CD14-positive monocyte (primary cell): ENCODE measurements around the gene NTM. TPM values are rescaled to one million over a fixed set of nuclear protein-coding genes. Genes with fewer than 3 reads are reported as not detected.

Experiments
- DNase-seq, 3 donors: peaks; one replicate each; pipeline ENCODE4 v3.0.0-alpha.2; 2011 to 2022
- H2AFZ ChIP-seq: 2 replicates; pipeline ENCODE4 v1.6.0; 2012; ENCODE audit warnings: mild to moderate bottlenecking, low read depth, low read length, inconsistent platforms; ENCODE audit not compliant: insufficient read depth, poor library complexity, severe bottlenecking
- H3K27ac ChIP-seq, 2 donors: 1 replicate in 1 of 2; 2 replicates in 1 of 2; pipeline ENCODE4 v1.5.1; 2012 to 2013; ENCODE audit warnings: low read length in 2 of 2, control low read depth in 1 of 2, inconsistent platforms in 1 of 2, low read depth in 1 of 2, mild to moderate bottlenecking in 1 of 2
- H3K27me3 ChIP-seq, 2 donors: one replicate each; pipeline versions ENCODE4 v1.6.0 to v1.6.1; 2011 to 2013; ENCODE audit warnings: low read length in 2 of 2; ENCODE audit not compliant: control insufficient read depth in 2 of 2, insufficient read depth in 2 of 2
- H3K36me3 ChIP-seq, 2 donors: replicated peaks in 1 of 2; 1 replicate in 1 of 2; 2 replicates in 1 of 2; pipeline versions ENCODE4 v1.5.1 to v1.6.1; 2012 to 2013; ENCODE audit warnings: low read length in 2 of 2, control low read depth in 1 of 2, inconsistent platforms in 1 of 2, mild to moderate bottlenecking in 1 of 2; ENCODE audit not compliant: insufficient read depth in 2 of 2, control insufficient read depth in 1 of 2
- H3K4me1 ChIP-seq, 2 donors: 1 replicate in 1 of 2; 2 replicates in 1 of 2; pipeline versions ENCODE4 v1.5.1 to v1.6.1; 2012 to 2013; ENCODE audit warnings: low read length in 2 of 2, control low read depth in 1 of 2, inconsistent platforms in 1 of 2, mild to moderate bottlenecking in 1 of 2, moderate library complexity in 1 of 2; ENCODE audit not compliant: insufficient read depth in 2 of 2, control insufficient read depth in 1 of 2
- H3K4me2 ChIP-seq: replicated peaks from 2 replicates; pipeline ENCODE3; 2012; ENCODE audit warnings: low read length, moderate library complexity, mild to moderate bottlenecking; ENCODE audit not compliant: poor library complexity, severe bottlenecking; ENCODE audit errors: extremely low read depth
- H3K4me3 ChIP-seq, 3 experiments: fragments of 200-600 bp in 1 of 3; sonication (generic) in 1 of 3; replicated peaks in 1 of 3; 1 replicate in 2 of 3; 2 replicates in 1 of 3; pipeline ENCODE4 v1.5.1; 2011 to 2013; ENCODE audit warnings: low read length in 3 of 3, mild to moderate bottlenecking in 3 of 3, control low read depth in 2 of 3, low read depth in 2 of 3, inconsistent platforms in 1 of 3, moderate library complexity in 1 of 3
- H3K79me2 ChIP-seq: 2 replicates; pipeline ENCODE4 v1.6.0; 2012; ENCODE audit warnings: mild to moderate bottlenecking, control low read depth, inconsistent platforms, low read length, moderate library complexity; ENCODE audit not compliant: insufficient read depth
- H3K9ac ChIP-seq: 2 replicates; pipeline ENCODE4 v1.6.0; 2017; ENCODE audit warnings: low read length, mild to moderate bottlenecking; ENCODE audit not compliant: insufficient read depth, poor library complexity, severe bottlenecking
- H3K9me3 ChIP-seq, 2 donors: replicated peaks in 1 of 2; 1 replicate in 1 of 2; 2 replicates in 1 of 2; pipeline versions ENCODE4 v1.5.1 to v1.6.1; 2012 to 2013; ENCODE audit warnings: low read length in 2 of 2, control low read depth in 1 of 2; ENCODE audit not compliant: control insufficient read depth in 1 of 2, insufficient read depth in 1 of 2
- H4K20me1 ChIP-seq: 2 replicates; pipeline ENCODE4 v1.6.0; 2012; ENCODE audit warnings: mild to moderate bottlenecking, low read length, control low read depth, moderate library complexity; ENCODE audit not compliant: insufficient read depth
- H3K27ac Mint-ChIP-seq, 7 donors: one replicate each; pipeline ENCODE4 v1.8.0; 2020; ENCODE audit warnings: mild to moderate bottlenecking in 7 of 7, mixed read lengths in 7 of 7, moderate library complexity in 6 of 7, inconsistent platforms in 2 of 7
- H3K27me3 Mint-ChIP-seq, 3 donors: one replicate each; pipeline ENCODE4 v1.8.0; 2021 to 2022; ENCODE audit warnings: low read depth in 3 of 3, mild to moderate bottlenecking in 3 of 3, mixed read lengths in 3 of 3, moderate library complexity in 3 of 3, inconsistent platforms in 1 of 3
- H3K36me3 Mint-ChIP-seq, 2 donors: one replicate each; pipeline ENCODE4 v1.8.0; 2020; ENCODE audit warnings: mixed read lengths in 2 of 2, inconsistent platforms in 1 of 2, mild to moderate bottlenecking in 1 of 2
- H3K4me1 Mint-ChIP-seq: one replicate; pipeline ENCODE4 v1.8.0; 2020; ENCODE audit warnings: mild to moderate bottlenecking, mixed read lengths
- H3K4me3 Mint-ChIP-seq, 2 donors: one replicate each; pipeline ENCODE4 v1.8.0; 2020; ENCODE audit warnings: mild to moderate bottlenecking in 2 of 2, mixed read lengths in 2 of 2, moderate library complexity in 1 of 2
- H3K9me3 Mint-ChIP-seq, 7 donors: one replicate each; pipeline ENCODE4 v1.8.0; 2020 to 2022; ENCODE audit warnings: mixed read lengths in 7 of 7, mild to moderate bottlenecking in 6 of 7, moderate library complexity in 6 of 7, inconsistent platforms in 2 of 7
- WGBS: methylation state at CpG from one replicate; pipeline ENCODE4 v1.1.5; 2013; ENCODE audit warnings: missing lambda C conversion rate; ENCODE audit not compliant: insufficient coverage; 5-methylcytosine and 5-hydroxymethylcytosine counted together
- intact Hi-C, 2 donors: fragments of 100-400 bp; cut with micrococcal nuclease; formaldehyde crosslinking; loops; one replicate each; pipeline versions ENCODE4 v1.15.0 to v1.15.1; 2023
- polyA plus RNA-seq, 3 donors: library from polyadenylated mRNA; depleted of rRNA in 1 of 3; unstranded in 2 of 3; stranded (reverse) in 1 of 3; fragments of 300-500 nt in 2 of 3; fragments of >200 nt in 1 of 3; fragmentation: Illumina TruSeq in 2 of 3; gene quantifications; 1 replicate in 2 of 3; 2 replicates in 1 of 3; pipeline ENCODE4 v1.2.3, GENCODE V29; 2012 to 2021
- TF ChIP-seq, protein P1 (sequence below): fragments of 200-600 bp; IDR thresholded peaks from one replicate; pipeline ENCODE4 v1.8.0; 2022; ENCODE audit warnings: antibody characterized with exemption, mild to moderate bottlenecking

The NTM gene
- polyA plus RNA-seq, 3 donors: not detected

- Histone ChIP-seq H3K79me2 (no peaks in the 10 kb centered on the region), H2AFZ (no peak overlapping the region), H3K36me3 (no peaks in the 10 kb centered on the region), H3K4me3 (no peak overlapping the region), H3K27me3 (no peaks in the 10 kb centered on the region), H4K20me1 (no peaks in the 10 kb centered on the region), H3K4me1 (no peaks in the 10 kb centered on the region), H3K4me2 (no peak overlapping the region), H3K27ac (no peak overlapping the region), H3K9ac (no peak overlapping the region), H3K9me3 (peaks cover 0 to 3% of the 10 kb centered on the region in 2 donors)
- 83% methylated on average over 3 of the region's 3 CpGs for WGBS
- H3K4me3 Mint-ChIP-seq: no peak overlapping the region
- intact Hi-C loops: no loop called here
- TF ChIP-seq, protein P1, sequence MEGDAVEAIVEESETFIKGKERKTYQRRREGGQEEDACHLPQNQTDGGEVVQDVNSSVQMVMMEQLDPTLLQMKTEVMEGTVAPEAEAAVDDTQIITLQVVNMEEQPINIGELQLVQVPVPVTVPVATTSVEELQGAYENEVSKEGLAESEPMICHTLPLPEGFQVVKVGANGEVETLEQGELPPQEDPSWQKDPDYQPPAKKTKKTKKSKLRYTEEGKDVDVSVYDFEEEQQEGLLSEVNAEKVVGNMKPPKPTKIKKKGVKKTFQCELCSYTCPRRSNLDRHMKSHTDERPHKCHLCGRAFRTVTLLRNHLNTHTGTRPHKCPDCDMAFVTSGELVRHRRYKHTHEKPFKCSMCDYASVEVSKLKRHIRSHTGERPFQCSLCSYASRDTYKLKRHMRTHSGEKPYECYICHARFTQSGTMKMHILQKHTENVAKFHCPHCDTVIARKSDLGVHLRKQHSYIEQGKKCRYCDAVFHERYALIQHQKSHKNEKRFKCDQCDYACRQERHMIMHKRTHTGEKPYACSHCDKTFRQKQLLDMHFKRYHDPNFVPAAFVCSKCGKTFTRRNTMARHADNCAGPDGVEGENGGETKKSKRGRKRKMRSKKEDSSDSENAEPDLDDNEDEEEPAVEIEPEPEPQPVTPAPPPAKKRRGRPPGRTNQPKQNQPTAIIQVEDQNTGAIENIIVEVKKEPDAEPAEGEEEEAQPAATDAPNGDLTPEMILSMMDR: no peak
- peaks cover 0 to 4% (median 1%) of the 10 kb centered on the region in 7 donors for H3K9me3 Mint-ChIP-seq
- peaks cover 0 to 3% (median 0%) of the 10 kb centered on the region in 3 donors for H3K27me3 Mint-ChIP-seq
- H3K4me1 Mint-ChIP-seq: no peaks in the 10 kb centered on the region
- DNase-seq: no peak
- no peak overlapping the region for H3K27ac Mint-ChIP-seq
- H3K36me3 Mint-ChIP-seq: no peaks in the 10 kb centered on the region
These were observed 25.0 kb upstream of the NTM start for GRCh38 chr11:131345406-131345805.

DNA sequence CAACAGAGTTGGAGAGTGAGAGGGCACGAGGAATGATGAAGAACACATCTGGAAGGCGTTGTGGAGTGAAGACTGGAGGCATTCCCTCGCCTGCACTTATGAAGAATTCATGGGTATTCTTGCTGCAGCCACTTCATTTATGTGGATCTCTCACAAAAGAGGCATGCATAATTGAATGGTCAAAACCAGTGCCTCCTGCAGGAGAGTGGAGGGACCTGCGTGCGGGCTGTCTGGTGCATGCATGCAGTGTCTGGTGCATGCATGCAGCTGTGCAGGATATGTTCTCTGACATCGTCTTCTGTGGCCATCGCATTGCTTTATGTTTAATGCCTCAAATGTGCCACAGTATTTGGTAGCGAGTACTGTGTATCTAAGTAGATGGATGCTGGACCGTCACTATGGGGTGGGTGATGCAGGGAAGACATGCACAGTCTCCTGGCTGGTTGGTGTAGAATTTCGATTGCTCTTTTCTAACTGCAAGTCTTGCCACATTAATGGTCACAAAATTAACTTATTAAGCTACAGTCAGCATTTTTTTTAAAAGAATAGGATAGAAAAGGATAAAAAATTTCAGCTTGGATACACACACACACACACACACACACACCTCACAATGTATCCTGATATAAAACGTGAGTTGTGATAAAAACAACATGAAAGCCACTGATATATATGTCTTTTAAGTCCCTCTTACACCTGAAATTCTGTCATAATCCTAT is 20.9 kb upstream of the NTM start:
- peaks cover 0 to 3% (median 2%) of the 10 kb centered on the region in 3 donors for H3K27me3 Mint-ChIP-seq
- Histone ChIP-seq H3K27me3 (no peaks in the 10 kb centered on the region), H2AFZ (no peak overlapping the region), H3K4me3 (no peak overlapping the region), H3K9me3 (no peaks in the 10 kb centered on the region), H3K79me2 (no peaks in the 10 kb centered on the region), H3K27ac (no peak overlapping the region), H3K36me3 (no peaks in the 10 kb centered on the region), H3K9ac (no peak overlapping the region), H3K4me1 (no peaks in the 10 kb centered on the region), H4K20me1 (no peaks in the 10 kb centered on the region), H3K4me2 (no peak overlapping the region)
- peaks cover 0 to 11% (median 2%) of the 10 kb centered on the region in 7 donors for H3K9me3 Mint-ChIP-seq
- no peak for DNase-seq
- TF ChIP-seq, protein P1: no peak
- H3K27ac Mint-ChIP-seq: no peak overlapping the region
- 90% methylated on average over 7 of the region's 11 CpGs for WGBS
- intact Hi-C loops: no loop called here
- no peaks in the 10 kb centered on the region for H3K4me1 Mint-ChIP-seq
- H3K36me3 Mint-ChIP-seq: no peaks in the 10 kb centered on the region
- no peak overlapping the region for H3K4me3 Mint-ChIP-seq
